Astrocyte (in vitro differentiated cells and primary cell): Measurements from ENCODE around the gene TRIM63.

Source experiments
- CTCF ChIP-seq: IDR thresholded peaks from 2 replicates; pipeline ENCODE4 v1.5.1; 2011; ENCODE audit warnings: low read depth, mild to moderate bottlenecking, inconsistent platforms, low read length, moderate library complexity; ENCODE audit not compliant: insufficient read depth
- EZH2 ChIP-seq: IDR thresholded peaks from 2 replicates; pipeline ENCODE4 v1.6.1; 2012; ENCODE audit warnings: mild to moderate bottlenecking, low read length, inconsistent platforms; ENCODE audit not compliant: insufficient read depth

GRCh38 chr1:26084844-26085243 lies 17.4 kb upstream of the TRIM63 start:
- TF ChIP-seq CTCF (no peak), EZH2 (no peak)
